GM19035 (cell line): ENCODE results near the gene SPAG5.

Experiments
- ATAC-seq: cut with Tn5 transposase; IDR thresholded peaks from one replicate; pipeline ENCODE4 v1.9.1; 2021; ENCODE audit not compliant: unreplicated experiment

Gene SPAG5

DNA sequence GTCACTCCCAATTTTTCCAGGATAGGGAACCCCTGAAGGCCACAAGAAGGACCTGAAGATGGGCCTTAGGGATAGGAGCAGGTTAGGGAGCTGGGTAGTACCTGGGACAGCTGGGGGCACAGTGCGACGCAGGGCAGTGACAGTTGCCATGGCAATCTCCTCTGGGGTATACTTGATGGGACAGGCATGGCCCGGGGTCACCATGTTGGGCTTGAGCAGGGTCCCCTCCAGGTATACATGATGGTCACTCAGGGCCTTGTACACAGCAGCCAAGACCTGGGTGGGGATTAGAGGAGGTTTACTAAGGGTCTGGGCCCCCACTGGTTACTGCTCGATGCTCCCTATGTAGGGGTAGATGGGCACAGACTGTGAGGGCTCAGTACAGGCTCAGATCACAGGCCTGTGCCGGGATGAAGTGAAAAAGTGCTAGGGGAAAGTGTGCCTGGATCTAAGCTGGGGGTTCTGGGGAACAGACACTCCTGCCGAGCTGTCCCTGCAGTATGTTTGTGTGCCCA is 24.8 kb downstream of the SPAG5 start:
- no peak for ATAC-seq

DNA sequence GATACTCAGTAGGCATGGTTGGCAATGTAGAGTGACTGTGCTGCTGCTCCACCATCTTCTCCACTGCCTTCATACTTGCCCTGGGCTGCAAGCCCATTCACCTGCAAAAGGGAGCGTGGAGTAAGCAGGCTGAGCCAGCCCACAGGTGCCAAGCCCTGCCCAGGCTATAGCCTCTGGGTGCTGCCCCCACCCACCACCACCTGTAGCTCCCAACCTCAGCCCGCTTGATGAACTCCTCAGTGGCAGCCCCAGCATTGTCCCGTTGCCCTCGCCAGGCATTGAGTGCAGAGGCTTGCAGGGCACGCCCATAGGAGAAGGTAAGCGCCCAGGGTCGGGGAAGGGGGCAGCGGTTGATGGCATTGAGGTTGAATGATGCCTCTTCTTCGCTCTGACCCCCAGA is 25.3 kb downstream of the SPAG5 start:
- ATAC-seq = no peak

DNA sequence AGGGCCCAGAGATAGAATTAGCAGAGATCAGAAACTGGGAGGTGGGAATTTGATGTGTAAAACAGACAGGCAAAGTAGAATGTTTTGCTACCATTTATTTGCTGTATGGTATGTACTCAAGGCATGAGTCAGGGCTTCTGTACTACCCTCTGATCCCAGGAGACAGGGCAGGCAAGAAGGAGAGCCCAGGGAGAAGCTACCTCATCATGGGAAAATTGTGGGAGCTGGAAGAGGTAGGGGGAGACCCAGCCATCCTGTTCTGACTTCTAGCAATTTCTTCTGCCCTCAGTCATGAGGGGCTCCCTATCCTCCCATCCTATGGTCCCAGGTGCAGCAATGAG is 25.8 kb downstream of the SPAG5 start:
- no peak for ATAC-seq

DNA sequence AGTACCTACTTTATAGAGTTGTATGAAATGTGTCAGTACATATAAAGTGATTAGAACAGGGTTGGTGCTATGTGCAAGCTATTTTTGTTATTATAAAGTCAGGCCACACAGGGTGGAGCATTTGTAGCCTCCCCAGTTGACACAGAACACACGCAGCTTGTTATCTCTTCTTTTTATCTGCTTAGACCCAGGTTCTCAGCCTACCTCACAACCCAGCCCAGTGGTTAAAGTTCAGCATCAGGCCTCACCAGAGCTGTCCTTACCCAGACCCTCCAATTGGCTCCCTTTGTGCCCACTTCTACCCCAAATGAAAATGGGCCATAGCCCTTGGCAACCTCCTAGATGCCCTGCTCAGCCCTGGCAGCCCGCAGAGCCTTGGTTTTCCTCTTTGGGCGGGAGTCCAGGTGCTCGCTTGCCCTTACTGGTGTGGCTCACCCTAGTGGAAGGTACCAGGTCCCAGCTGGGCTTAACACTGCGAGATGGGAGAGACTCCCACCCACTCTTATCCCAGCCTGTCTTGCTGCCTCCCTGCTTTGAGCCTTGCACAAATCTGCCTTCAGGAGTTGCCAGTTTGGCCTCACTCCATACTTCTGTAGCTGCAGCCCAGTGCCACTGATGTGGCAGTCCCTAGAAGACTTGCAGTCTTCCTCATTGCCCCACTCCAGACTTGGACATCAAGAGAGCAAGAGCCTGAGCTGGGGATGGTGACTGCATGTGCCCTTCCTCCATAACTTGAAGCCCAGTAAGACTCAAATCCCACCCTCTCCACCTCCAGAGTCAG is 26.4 kb downstream of the SPAG5 start:
- ATAC-seq = no peak

DNA sequence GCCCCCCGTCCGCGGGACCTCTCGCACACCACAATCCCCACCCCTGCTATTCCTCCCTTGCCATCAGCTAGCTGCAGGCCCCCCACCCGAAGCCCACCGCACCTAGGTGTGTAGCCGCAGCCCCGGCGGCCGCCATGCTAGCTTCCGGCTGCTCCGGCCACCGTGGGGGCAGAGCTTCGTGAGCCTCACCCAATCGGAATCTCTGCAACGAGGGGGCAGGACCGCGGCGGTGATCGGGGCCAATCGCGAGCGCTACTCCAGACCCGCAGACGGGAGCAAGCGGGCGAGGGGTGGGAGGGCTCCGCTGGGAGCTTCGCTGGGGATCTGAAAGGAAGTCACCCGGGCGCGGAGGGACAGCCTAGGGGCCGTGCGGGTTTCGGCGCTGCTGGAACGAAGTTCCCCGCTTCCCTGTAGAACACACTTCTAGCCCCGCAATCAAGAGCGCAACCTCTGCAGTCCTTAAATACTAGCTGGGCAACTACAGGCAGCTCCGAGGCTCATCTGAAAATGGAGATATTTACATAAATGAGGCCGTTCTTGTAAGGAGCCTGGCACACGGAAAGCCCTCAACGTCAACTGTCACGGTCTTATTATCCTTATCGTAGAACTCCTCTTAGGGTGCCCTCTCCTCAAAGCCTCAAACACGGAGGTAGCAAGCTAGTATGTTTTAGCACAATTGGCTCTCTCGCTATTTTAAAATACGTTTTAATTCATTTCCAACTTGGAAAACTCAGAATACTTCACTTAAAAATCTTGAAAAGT is 27.3 kb downstream of the SPAG5 start, which contains the start of gene PIGS:
TSS of gene PIGS (minus strand) at position 164 of the 762 bp plus-strand sequence. CDS start at position 136, 28 bp downstream.
- peak; percentile 85 for ATAC-seq

DNA sequence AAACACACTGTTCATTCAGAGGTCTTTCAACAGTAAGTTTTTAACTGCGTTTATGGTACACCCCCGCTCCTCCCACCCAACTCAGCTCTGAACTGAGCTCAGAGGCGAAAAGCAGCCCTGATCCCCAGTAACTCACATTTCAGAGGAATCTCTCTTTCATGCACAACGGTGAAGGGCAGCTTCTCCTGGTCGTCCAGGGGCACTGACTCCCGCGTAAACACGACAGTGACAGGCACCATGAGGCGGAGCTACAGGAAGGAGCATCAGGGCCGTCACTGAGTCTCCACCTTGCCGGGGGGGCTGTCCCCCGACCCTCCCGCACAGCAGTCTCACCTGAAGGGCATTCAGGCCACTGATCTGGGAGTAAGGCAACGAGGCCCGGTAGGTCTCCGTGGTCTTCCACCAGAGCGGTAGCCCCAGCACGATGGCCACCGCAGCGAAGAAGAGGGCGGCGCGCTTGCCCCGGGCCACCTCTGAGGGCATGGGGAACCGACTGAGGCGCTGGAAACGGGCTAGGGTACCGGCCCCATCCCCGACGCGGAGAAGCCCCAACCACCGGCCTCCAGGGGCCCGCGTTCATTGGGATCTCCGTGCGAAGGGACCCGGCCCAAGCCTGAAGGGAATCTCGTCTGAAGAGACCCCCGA is 28.0 kb downstream of the SPAG5 start:
- peak; percentile 39 for ATAC-seq

DNA sequence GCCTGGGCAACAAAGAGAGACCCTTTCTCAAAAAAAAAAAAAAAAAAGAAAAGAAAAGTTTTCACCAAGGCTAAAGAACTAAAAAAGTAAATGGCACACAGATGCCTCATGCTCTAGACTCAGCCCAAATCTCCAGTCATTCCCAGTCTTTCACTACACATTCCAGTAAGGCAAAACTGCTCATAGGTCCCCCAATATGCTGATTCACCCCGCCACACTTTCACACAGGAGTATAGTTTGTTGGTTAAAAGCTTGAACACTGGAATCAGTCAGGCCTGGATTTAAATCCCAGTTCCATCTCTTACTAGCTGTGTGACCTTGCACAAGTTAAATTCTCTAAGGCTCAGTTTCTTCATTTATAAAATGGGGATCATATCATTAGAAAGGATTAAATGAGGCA is 29.4 kb downstream of the SPAG5 start:
- ATAC-seq = no peak

DNA sequence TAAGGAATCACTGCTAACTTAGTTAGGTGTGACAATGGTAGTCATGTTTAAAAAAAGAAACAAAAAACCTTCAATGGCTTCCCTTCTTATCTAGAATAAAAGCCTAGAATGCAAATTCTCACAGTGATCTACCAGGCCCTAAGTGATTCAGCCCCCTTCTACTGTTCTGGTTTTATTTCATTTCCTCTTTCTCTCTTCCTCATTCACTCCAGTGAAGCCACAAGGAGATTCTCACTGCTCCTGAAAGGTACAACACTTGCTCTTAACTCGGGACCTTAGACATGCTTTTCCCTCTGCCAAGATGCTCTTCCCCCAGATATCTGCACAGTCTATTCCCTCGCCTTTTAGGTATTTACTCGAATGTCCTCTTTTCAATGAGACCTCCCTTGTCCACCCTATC is 31.2 kb downstream of the SPAG5 start:
- ATAC-seq = no peak

DNA sequence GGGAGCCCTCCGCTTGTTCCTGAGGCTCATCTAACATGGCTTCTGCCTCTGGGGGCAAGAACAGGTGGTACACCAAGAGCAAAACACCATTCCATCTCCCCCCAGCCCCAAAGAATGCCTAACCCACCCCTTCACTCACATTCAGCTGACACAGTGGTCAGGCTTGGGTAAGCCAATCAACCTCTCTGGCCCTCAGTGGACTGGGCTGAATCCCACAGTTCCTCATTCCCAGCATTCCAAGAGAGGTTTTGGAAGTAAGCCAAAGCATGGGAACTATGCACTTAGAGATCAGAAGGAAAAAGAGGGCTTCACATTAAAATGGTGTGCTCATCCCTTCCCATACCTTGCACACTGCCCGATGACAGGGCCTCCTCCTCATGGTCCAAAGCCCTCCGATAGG is 35.4 kb downstream of the SPAG5 start:
- no peak for ATAC-seq

DNA sequence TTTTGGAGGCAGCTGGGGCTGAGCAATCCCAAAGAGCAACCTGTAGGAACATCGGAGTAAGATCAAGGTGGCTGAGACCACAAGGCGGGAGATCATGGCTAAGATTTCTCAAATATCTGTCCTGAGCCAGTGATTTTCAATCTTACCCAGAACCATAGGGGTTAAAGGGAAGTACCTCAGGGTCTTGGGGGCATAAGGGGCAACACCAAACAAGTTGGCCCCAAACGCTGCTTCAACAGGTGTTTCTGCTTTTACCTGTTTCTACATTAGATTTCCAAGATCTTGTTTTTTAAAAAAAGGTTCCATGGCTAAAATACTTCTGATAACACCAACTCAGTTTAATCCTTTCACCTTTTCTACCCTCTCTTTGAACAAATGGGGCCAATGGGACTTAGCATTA is 43.8 kb downstream of the SPAG5 start:
- no peak for ATAC-seq

DNA sequence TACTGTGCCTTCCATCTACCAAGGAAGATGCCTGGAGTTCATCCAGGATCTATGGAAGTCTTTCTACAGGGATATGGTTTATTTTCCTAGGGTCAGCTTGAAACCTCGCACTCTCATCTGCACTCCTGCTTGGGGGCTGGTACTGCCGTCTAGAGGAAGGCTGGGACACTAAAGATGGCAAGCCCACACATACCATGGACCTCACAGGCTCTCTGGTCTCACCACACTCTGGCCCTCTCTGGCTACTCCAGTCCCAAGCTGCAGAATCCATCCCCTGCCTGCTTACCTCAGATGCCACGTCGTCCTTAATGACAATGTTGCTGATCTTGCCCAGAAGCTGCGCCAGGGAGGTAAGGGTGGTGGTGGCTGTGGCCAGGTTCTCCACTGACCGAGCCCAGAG is 44.3 kb downstream of the SPAG5 start:
- ATAC-seq = no peak

DNA sequence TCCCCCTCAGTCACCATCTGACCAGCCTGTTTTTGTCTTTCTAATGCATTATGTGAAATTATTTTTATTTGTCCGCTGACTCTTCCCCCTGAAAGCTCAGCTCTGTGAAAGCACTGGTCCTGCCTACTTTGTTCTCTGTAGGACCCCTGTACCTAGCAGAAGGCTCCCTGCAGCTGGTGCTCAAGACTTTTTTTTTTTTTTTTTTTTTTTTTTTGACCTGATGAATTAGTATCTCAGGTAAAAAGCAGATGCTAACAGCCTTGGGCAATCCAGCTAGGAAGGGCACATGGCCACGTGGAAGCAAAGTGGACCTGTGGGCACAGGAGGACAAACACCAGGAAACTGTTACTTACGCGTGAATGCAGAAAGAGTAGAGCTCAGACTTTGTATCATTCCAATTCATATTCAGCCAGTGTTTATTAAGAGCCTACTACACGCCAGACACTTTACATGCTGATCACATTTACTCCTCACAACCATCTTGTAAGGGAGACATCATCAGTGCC is 45.8 kb downstream of the SPAG5 start:
- no peak for ATAC-seq

DNA sequence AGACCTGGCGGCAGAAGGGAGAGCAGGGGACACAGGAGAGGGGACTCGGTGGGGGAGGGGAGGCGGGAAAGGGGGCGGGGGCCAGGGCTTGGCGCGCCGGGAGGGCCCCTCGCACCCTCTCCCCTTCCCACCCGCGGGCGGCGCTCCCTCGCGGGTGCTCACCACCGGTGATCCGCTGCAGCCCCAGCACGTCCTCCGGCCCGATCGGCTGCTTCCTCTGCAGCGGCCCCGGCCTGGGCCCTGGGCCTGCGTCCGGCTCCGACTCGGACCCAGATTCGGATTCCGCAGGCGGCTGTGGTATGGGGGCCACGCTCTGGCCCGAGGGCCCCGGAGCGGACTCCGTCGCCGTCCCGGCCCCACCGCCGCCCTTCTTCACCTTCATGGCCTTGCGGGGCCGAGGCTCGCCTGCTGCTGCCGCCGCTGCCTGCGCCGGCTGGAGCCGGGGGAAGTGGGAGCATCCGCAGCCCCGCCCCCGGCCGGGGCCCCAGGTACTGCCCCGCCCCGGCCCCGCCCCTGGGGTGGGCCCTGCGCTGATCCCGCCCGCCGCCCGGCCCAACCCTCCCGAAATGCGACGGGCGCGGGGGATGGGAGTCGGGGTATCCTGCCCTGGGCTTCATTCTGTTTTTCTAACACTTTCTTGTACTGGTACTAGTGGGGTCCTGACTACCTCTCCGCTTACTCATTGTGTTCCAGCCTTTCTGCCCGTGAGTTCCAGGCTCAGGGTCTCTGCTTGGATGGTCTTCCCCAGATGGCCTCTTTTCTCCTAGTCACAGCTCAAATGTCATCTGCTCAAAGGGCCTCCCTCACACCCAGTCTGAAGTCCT is 46.4 kb downstream of the SPAG5 start, which contains the start of gene UNC119:
TSS of gene UNC119 (minus strand) at position 449 of the 824 bp plus-strand sequence. CDS start at position 382, 67 bp downstream.
- ATAC-seq = peak; percentile 61

DNA sequence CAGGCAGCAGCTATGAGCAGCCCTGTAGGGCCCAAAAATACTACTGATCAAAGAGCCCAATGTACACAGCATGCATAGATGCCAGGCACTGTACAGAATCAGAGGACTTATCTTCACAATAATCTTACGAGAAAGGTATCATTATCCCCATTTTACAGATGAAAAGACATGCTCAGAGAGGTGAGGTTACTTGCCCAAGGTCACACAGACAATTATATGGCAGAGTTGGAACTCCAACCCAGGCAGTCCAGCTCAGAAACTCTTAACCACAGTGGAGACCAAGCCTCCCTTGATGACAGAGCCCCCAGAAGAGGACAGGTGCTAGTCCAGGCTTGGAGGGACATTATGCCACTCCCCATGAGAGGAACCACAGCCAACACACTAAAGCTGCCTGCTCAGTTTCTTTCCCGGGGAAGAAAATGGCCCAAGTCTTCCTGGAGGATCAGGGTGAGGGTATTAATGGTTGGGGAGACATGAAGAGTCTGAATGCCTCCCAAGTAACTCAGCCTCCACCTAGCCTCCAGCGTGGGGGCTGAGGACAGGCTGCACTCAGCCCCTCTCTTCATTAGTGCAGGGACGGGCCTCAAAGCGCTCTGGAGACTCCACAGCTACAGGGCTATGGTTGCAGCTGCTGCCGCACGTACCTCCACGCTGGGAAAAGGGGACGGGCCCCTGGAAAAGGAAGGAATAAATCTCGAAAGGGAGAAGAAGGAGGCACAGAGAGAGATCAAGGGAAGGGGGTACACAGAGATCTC is 47.2 kb downstream of the SPAG5 start:
- no peak for ATAC-seq

DNA sequence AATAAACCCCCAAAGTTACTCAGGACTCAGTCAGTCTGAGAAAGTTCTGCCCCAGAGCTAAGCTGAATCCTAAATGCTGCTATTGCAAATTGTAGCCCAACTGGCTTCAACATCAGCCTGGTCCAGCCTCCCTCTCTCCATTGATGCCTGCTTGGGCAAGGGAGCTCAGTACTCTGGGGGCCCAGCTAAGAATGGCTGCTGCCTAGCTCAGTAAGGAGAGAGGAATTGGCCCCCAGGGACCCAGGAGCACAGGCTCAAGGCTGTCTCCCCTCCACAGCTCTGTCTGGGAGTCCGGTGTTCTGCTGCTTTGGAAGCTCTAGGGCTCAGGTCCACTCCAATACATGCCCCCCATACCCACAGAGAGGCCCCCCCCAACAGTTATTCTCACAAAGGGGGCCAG is 48.0 kb downstream of the SPAG5 start:
- ATAC-seq = no peak

DNA sequence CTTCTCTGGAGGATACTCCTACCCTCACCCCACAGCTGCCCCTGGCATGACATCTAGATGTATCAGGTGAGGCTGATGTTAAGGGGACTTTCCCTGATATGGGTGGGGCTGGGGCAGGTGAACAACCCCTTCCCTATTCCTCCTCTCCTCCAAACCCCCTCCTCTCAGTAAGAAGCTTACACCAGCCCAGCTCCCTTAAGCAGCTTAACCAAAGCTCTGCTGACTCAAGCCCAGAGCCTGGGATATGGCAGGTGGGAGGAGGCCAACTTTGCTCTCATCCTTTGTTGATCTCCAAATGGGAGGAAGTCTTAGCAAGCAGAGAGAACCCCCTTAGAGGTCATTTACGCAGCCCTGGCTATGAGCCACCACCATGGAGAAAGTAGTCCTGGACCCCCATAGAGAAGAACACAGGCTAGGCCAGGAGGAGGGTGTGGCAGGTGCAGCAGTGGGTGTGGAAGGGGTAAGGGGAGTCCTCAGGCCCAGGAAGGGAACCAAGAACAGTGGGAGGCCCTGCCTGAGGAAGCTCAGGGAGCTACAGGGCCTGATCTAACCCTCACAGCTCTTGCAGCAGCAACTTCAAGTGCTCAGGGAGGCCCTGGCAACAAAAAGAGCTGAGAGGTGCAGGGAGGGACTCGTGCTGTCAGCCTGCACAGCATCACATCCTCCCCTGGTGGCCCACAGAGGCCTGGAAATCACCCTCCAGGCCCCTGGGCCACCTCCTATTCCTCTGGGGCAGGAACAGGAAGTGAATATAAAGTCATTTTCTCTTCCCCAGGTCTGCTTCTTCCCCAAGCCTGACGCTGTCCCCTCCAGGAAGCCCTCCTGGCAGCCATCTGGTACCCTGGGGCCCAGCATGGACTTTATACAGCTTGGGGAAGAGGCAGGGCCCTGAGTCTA is 49.3 kb downstream of the SPAG5 start:
- ATAC-seq = peak; percentile 38

DNA sequence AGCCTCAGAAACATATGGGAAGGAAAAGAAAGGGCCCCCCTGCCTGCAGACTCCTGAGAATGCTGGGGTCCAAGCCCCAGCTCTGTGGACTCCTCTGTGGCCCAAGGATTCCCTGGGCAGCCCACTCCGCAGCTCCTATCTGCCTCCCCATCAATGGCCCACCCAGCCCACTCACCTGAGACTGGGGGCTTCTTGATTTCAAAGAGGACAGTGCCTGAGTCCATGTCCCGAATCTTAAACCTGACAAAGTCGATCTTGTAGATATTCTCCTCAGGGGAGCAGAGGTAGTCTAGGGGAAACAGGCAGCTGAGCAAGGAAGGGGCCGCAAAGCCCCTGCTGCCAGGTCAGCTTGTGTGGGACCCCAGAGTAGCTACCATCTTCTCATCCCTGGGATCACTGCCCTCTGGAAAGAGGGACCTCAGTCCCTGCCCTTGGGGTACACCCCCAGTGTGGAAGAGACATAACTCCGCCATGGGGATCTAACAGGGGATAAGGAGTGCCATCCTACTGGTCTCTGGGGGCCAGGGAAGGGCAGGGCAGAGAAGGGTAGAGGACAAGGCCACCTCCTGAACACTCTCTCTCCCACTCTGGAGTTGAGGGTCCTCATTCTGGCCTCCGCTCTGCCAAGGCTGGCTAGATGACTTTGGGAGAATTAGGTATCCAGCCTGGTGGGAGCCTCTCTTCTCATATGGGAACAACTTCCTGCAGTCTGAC is 50.3 kb downstream of the SPAG5 start:
- no peak for ATAC-seq
